A204.1 (cell line): ENCODE results near the gene GAS7.

Source experiments
- FAIRE-seq: peaks from 2 replicates; lab custom pipeline; 2012; peaks lifted over from hg19 to GRCh38; lab: Jason Lieb, UNC

Gene GAS7

GRCh38 chr17:10170233-10170632 lies 28.2 kb downstream of the GAS7 start:
- FAIRE-seq: no peak

- no peak for FAIRE-seq
Observed at GRCh38 chr17:10169290-10169689, 29.1 kb downstream of the GAS7 start.

GRCh38 chr17:10166176-10166935 lies 32.0 kb downstream of the GAS7 start:
- FAIRE-seq: no peak

GRCh38 chr17:10162096-10162495 lies 36.3 kb downstream of the GAS7 start:
- FAIRE-seq: no peak

GRCh38 chr17:10161386-10161785 lies 37.0 kb downstream of the GAS7 start:
- FAIRE-seq: no peak

- no peak for FAIRE-seq
Observed at GRCh38 chr17:10156948-10157607, 41.3 kb downstream of the GAS7 start.

GRCh38 chr17:10156599-10156947 lies 41.8 kb downstream of the GAS7 start:
- FAIRE-seq: no peak

- FAIRE-seq: no peak
Observed at GRCh38 chr17:10156077-10156435, 42.4 kb downstream of the GAS7 start.

- FAIRE-seq: no peak
Observed at GRCh38 chr17:10155371-10156076, 42.9 kb downstream of the GAS7 start.

- FAIRE-seq: no peak
Observed at GRCh38 chr17:10151667-10152496, 46.5 kb downstream of the GAS7 start.

- FAIRE-seq: no peak
Observed at GRCh38 chr17:10149573-10150399, 48.6 kb downstream of the GAS7 start.

- FAIRE-seq: no peak
Observed at GRCh38 chr17:10147761-10148415, 50.5 kb downstream of the GAS7 start.

GRCh38 chr17:10147040-10147439 lies 51.4 kb downstream of the GAS7 start:
- FAIRE-seq: no peak

GRCh38 chr17:10144982-10145381 lies 53.4 kb downstream of the GAS7 start:
- FAIRE-seq: no peak

- no peak for FAIRE-seq
Observed at GRCh38 chr17:10144456-10144855, 54.0 kb downstream of the GAS7 start.

GRCh38 chr17:10141436-10141835 lies 57.0 kb downstream of the GAS7 start:
- no peak for FAIRE-seq

GRCh38 chr17:10139577-10139976 lies 58.8 kb downstream of the GAS7 start:
- FAIRE-seq: no peak

- FAIRE-seq: no peak
Observed at GRCh38 chr17:10136258-10136981, 62.0 kb downstream of the GAS7 start.

GRCh38 chr17:10135539-10136257 lies 62.7 kb downstream of the GAS7 start:
- FAIRE-seq: no peak

- FAIRE-seq: no peak
Observed at GRCh38 chr17:10130677-10131076, 67.7 kb downstream of the GAS7 start.
